Measurements from ENCODE around the gene ARMC5.

The ARMC5 gene

GRCh38 chr16:31485571-31485970 lies 26.3 kb downstream of the ARMC5 start:
- no peak for TF ChIP-seq REST (IDR thresholded peaks at IDR 0.05; ENCODE audit: insufficient read depth in 1 of 2, low read depth in 2 of 2, low read length in 2 of 2)
- no peak for TF ChIP-seq SIN3A (IDR thresholded peaks at IDR 0.05; ENCODE audit: borderline replicate concordance, insufficient read depth, low read length)
- TF ChIP-seq TAF1 (IDR thresholded peaks at IDR 0.05; ENCODE audit: borderline replicate concordance, insufficient read depth, low read length) = no peak
- no peak for TF ChIP-seq FOXP2 (optimal IDR thresholded peaks at IDR 0.05; ENCODE audit: borderline replicate concordance, extremely low read depth, extremely low read length, insufficient read depth)
- TF ChIP-seq POLR2AphosphoS5 (IDR thresholded peaks at IDR 0.05; ENCODE audit: low read depth, low read length) = no peak

- TF ChIP-seq POLR2AphosphoS5 (IDR thresholded peaks at IDR 0.05; ENCODE audit: low read depth, low read length) (no peak), REST (IDR thresholded peaks at IDR 0.05; ENCODE audit: insufficient read depth in 1 of 2, low read depth in 2 of 2, low read length in 2 of 2) (no peak), FOXP2 (optimal IDR thresholded peaks at IDR 0.05; ENCODE audit: borderline replicate concordance, extremely low read depth, extremely low read length, insufficient read depth) (no peak), TAF1 (IDR thresholded peaks at IDR 0.05; ENCODE audit: borderline replicate concordance, insufficient read depth, low read length) (no peak), SIN3A (IDR thresholded peaks at IDR 0.05; ENCODE audit: borderline replicate concordance, insufficient read depth, low read length) (no peak)
Observed at GRCh38 chr16:31486045-31486444, 26.7 kb downstream of the ARMC5 start.

- no peak for TF ChIP-seq POLR2AphosphoS5 (IDR thresholded peaks at IDR 0.05; ENCODE audit: low read depth, low read length)
- no peak for TF ChIP-seq FOXP2 (optimal IDR thresholded peaks at IDR 0.05; ENCODE audit: borderline replicate concordance, extremely low read depth, extremely low read length, insufficient read depth)
- TF ChIP-seq REST (IDR thresholded peaks at IDR 0.05; ENCODE audit: insufficient read depth in 1 of 2, low read depth in 2 of 2, low read length in 2 of 2) = no peak
- TF ChIP-seq TAF1 (IDR thresholded peaks at IDR 0.05; ENCODE audit: borderline replicate concordance, insufficient read depth, low read length) = no peak
- TF ChIP-seq SIN3A (IDR thresholded peaks at IDR 0.05; ENCODE audit: borderline replicate concordance, insufficient read depth, low read length) = no peak
Observed at GRCh38 chr16:31487071-31487719, 27.9 kb downstream of the ARMC5 start.

- no peak for TF ChIP-seq REST (IDR thresholded peaks at IDR 0.05; ENCODE audit: insufficient read depth in 1 of 2, low read depth in 2 of 2, low read length in 2 of 2)
- TF ChIP-seq POLR2AphosphoS5 (IDR thresholded peaks at IDR 0.05; ENCODE audit: low read depth, low read length) = no peak
- TF ChIP-seq FOXP2 (optimal IDR thresholded peaks at IDR 0.05; ENCODE audit: borderline replicate concordance, extremely low read depth, extremely low read length, insufficient read depth) = no peak
- TF ChIP-seq TAF1 (IDR thresholded peaks at IDR 0.05; ENCODE audit: borderline replicate concordance, insufficient read depth, low read length) = no peak
- TF ChIP-seq SIN3A (IDR thresholded peaks at IDR 0.05; ENCODE audit: borderline replicate concordance, insufficient read depth, low read length) = no peak
Observed at GRCh38 chr16:31487720-31488467, 28.6 kb downstream of the ARMC5 start.

All from PFSK-1 (cell line).